ENCODE measurements around the gene STK33.

Gene STK33

GRCh38 chr11:8610532-8611116 is 16.6 kb upstream of the STK33 start:
- H3K4me3 ChIP-seq (replicated peaks; ENCODE audit: low read depth, low read length) = no peak overlapping the region
- no peak for DNase-seq (ENCODE audit: extremely low read depth, insufficient read length)
- no peak for TF ChIP-seq CTCF (IDR thresholded peaks at IDR 0.05; ENCODE audit: insufficient read depth, low read length, poor library complexity, severe bottlenecking)
- no peaks in the 10 kb centered on the region for H3K27me3 ChIP-seq (replicated peaks; ENCODE audit: control insufficient read depth, insufficient read depth, low read length)
- H3K36me3 ChIP-seq (ENCODE audit: control insufficient read depth, insufficient read depth, low read length) = peaks cover 3% of the 10 kb centered on the region

GRCh38 chr11:8608652-8609051 is 14.6 kb upstream of the STK33 start:
- no peaks in the 10 kb centered on the region; the same call in none of the 2 replicates for H3K36me3 ChIP-seq (ENCODE audit: control insufficient read depth, insufficient read depth, low read length)
- no peak overlapping the region for H3K4me3 ChIP-seq (replicated peaks; ENCODE audit: low read depth, low read length)
- H3K27me3 ChIP-seq (replicated peaks; ENCODE audit: control insufficient read depth, insufficient read depth, low read length) = no peaks in the 10 kb centered on the region; the same call in 1 of the 2 replicates
- no peak for TF ChIP-seq CTCF (IDR thresholded peaks at IDR 0.05; ENCODE audit: insufficient read depth, low read length, poor library complexity, severe bottlenecking)
- no peak for DNase-seq (ENCODE audit: extremely low read depth, insufficient read length)

- Histone ChIP-seq H3K4me3 (replicated peaks; ENCODE audit: low read depth, low read length) (no peak overlapping the region), H3K27me3 (replicated peaks; ENCODE audit: control insufficient read depth, insufficient read depth, low read length) (no peaks in the 10 kb centered on the region; the same call in 1 of the 2 replicates), H3K36me3 (ENCODE audit: control insufficient read depth, insufficient read depth, low read length) (no peaks in the 10 kb centered on the region)
- TF ChIP-seq CTCF (IDR thresholded peaks at IDR 0.05; ENCODE audit: insufficient read depth, low read length, poor library complexity, severe bottlenecking) = no peak
- DNase-seq (ENCODE audit: extremely low read depth, insufficient read length) = no peak
Observed at GRCh38 chr11:8605971-8606563, 12.0 kb upstream of the STK33 start.

GRCh38 chr11:8604078-8604723 is 10.2 kb upstream of the STK33 start:
- Histone ChIP-seq H3K27me3 (replicated peaks; ENCODE audit: control insufficient read depth, insufficient read depth, low read length) (no peaks in the 10 kb centered on the region; the same call in 1 of the 2 replicates), H3K36me3 (ENCODE audit: control insufficient read depth, insufficient read depth, low read length) (no peaks in the 10 kb centered on the region), H3K4me3 (replicated peaks; ENCODE audit: low read depth, low read length) (no peak overlapping the region)
- peak; percentile 95 for TF ChIP-seq CTCF (IDR thresholded peaks at IDR 0.05; ENCODE audit: insufficient read depth, low read length, poor library complexity, severe bottlenecking)
- DNase-seq (ENCODE audit: extremely low read depth, insufficient read length) = peak; percentile 44

GRCh38 chr11:8603696-8604077 is 9.7 kb upstream of the STK33 start:
- no peak for TF ChIP-seq CTCF (IDR thresholded peaks at IDR 0.05; ENCODE audit: insufficient read depth, low read length, poor library complexity, severe bottlenecking)
- no peak overlapping the region for H3K4me3 ChIP-seq (replicated peaks; ENCODE audit: low read depth, low read length)
- no peak for DNase-seq (ENCODE audit: extremely low read depth, insufficient read length)

More at GRCh38 chr11:8603696-8604077, 9.7 kb upstream of the STK33 start:
- Histone ChIP-seq H3K36me3 (ENCODE audit: control insufficient read depth, insufficient read depth, low read length) (no peaks in the 10 kb centered on the region), H3K27me3 (replicated peaks; ENCODE audit: control insufficient read depth, insufficient read depth, low read length) (no peaks in the 10 kb centered on the region; the same call in 1 of the 2 replicates)

All from GM06990 (cell line).